Neuron (in vitro differentiated cells): Measurements from ENCODE around the gene C8B.

Experiments
- H2AFZ ChIP-seq: one replicate; pipeline ENCODE4 v1.6.1; 2013; ENCODE audit warnings: low read depth, mild to moderate bottlenecking, inconsistent platforms, low read length, moderate library complexity
- H3K27me3 ChIP-seq: one replicate; pipeline ENCODE4 v1.6.1; 2013; ENCODE audit warnings: low read length; ENCODE audit not compliant: insufficient read depth
- H3K36me3 ChIP-seq: one replicate; pipeline ENCODE4 v1.6.1; 2013; ENCODE audit warnings: low read length; ENCODE audit not compliant: insufficient read depth
- H3K4me1 ChIP-seq: one replicate; pipeline ENCODE4 v1.6.1; 2013; ENCODE audit warnings: low read length; ENCODE audit not compliant: insufficient read depth
- H3K4me3 ChIP-seq: 2 replicates; pipeline ENCODE4 v1.5.1; 2013; ENCODE audit warnings: mild to moderate bottlenecking, low read length, moderate library complexity
- H3K9me3 ChIP-seq: one replicate; pipeline ENCODE4 v1.6.1; 2013; ENCODE audit warnings: low read length

Gene C8B

GRCh38 chr1:56938646-56939045, 27.2 kb downstream of the C8B start:
- peaks cover 5% of the 10 kb centered on the region for H3K4me1 ChIP-seq
- no peak overlapping the region for H2AFZ ChIP-seq
- H3K9me3 ChIP-seq: no peaks in the 10 kb centered on the region
- H3K4me3 ChIP-seq: no peak overlapping the region
- H3K27me3 ChIP-seq: peaks cover 3% of the 10 kb centered on the region
- no peaks in the 10 kb centered on the region for H3K36me3 ChIP-seq

GRCh38 chr1:56934430-56935060, 31.3 kb downstream of the C8B start:
- Histone ChIP-seq H3K4me3 (no peak overlapping the region), H3K9me3 (no peaks in the 10 kb centered on the region), H3K4me1 (peaks cover 13% of the 10 kb centered on the region), H3K36me3 (no peaks in the 10 kb centered on the region), H2AFZ (no peak overlapping the region), H3K27me3 (peaks cover 8% of the 10 kb centered on the region)

GRCh38 chr1:56933606-56934005, 32.2 kb downstream of the C8B start:
- no peaks in the 10 kb centered on the region for H3K36me3 ChIP-seq
- H3K4me1 ChIP-seq: peaks cover 11% of the 10 kb centered on the region
- no peaks in the 10 kb centered on the region for H3K9me3 ChIP-seq
- H3K27me3 ChIP-seq: peaks cover 8% of the 10 kb centered on the region
- no peak overlapping the region for H3K4me3 ChIP-seq
- H2AFZ ChIP-seq: no peak overlapping the region

GRCh38 chr1:56933161-56933560, 32.7 kb downstream of the C8B start:
- Histone ChIP-seq H3K9me3 (no peaks in the 10 kb centered on the region), H3K36me3 (no peaks in the 10 kb centered on the region), H3K27me3 (peaks cover 8% of the 10 kb centered on the region), H2AFZ (no peak overlapping the region), H3K4me1 (peaks cover 11% of the 10 kb centered on the region), H3K4me3 (no peak overlapping the region)

GRCh38 chr1:56931686-56932085, 34.1 kb downstream of the C8B start:
- H3K9me3 ChIP-seq: no peaks in the 10 kb centered on the region
- H3K4me1 ChIP-seq: peaks cover 11% of the 10 kb centered on the region
- H2AFZ ChIP-seq: no peak overlapping the region
- H3K36me3 ChIP-seq: no peaks in the 10 kb centered on the region
- no peak overlapping the region for H3K4me3 ChIP-seq
- H3K27me3 ChIP-seq: peaks cover 8% of the 10 kb centered on the region

GRCh38 chr1:56931211-56931610, 34.6 kb downstream of the C8B start:
- H3K27me3 ChIP-seq: peaks cover 8% of the 10 kb centered on the region
- no peaks in the 10 kb centered on the region for H3K36me3 ChIP-seq
- H3K9me3 ChIP-seq: no peaks in the 10 kb centered on the region
- H3K4me1 ChIP-seq: peaks cover 11% of the 10 kb centered on the region
- H2AFZ ChIP-seq: no peak overlapping the region
- no peak overlapping the region for H3K4me3 ChIP-seq

GRCh38 chr1:56929492-56929891, 36.3 kb downstream of the C8B start:
- H3K4me3 ChIP-seq: no peak overlapping the region
- no peaks in the 10 kb centered on the region for H3K36me3 ChIP-seq
- H3K4me1 ChIP-seq: peaks cover 9% of the 10 kb centered on the region
- no peak overlapping the region for H2AFZ ChIP-seq
- H3K9me3 ChIP-seq: no peaks in the 10 kb centered on the region
- peaks cover 8% of the 10 kb centered on the region for H3K27me3 ChIP-seq

- peaks cover under 1% of the 10 kb centered on the region for H3K27me3 ChIP-seq
Measured at GRCh38 chr1:56927986-56928385, 37.8 kb downstream of the C8B start.

GRCh38 chr1:56927171-56927570, 38.6 kb downstream of the C8B start:
- peaks cover 8% of the 10 kb centered on the region for H3K4me1 ChIP-seq

More at GRCh38 chr1:56927986-56928385, 37.8 kb downstream of the C8B start:
- H3K9me3 ChIP-seq: no peaks in the 10 kb centered on the region
- no peak overlapping the region for H2AFZ ChIP-seq
- H3K4me1 ChIP-seq: peaks cover 8% of the 10 kb centered on the region
- H3K4me3 ChIP-seq: no peak overlapping the region
- no peaks in the 10 kb centered on the region for H3K36me3 ChIP-seq

GRCh38 chr1:56925193-56925592, 40.6 kb downstream of the C8B start:
- Histone ChIP-seq H3K4me1 (peaks cover 11% of the 10 kb centered on the region), H3K36me3 (no peaks in the 10 kb centered on the region), H3K27me3 (no peaks in the 10 kb centered on the region), H2AFZ (no peak overlapping the region), H3K4me3 (no peak overlapping the region), H3K9me3 (no peaks in the 10 kb centered on the region)

More at GRCh38 chr1:56927171-56927570, 38.6 kb downstream of the C8B start:
- no peaks in the 10 kb centered on the region for H3K9me3 ChIP-seq
- no peak overlapping the region for H2AFZ ChIP-seq
- no peaks in the 10 kb centered on the region for H3K36me3 ChIP-seq
- H3K27me3 ChIP-seq: no peaks in the 10 kb centered on the region
- no peak overlapping the region for H3K4me3 ChIP-seq

GRCh38 chr1:56924116-56924515, 41.7 kb downstream of the C8B start:
- Histone ChIP-seq H3K4me1 (peaks cover 11% of the 10 kb centered on the region), H3K9me3 (no peaks in the 10 kb centered on the region), H2AFZ (no peak overlapping the region), H3K27me3 (no peaks in the 10 kb centered on the region), H3K36me3 (no peaks in the 10 kb centered on the region), H3K4me3 (no peak overlapping the region)

- no peaks in the 10 kb centered on the region for H3K9me3 ChIP-seq
- H3K4me3 ChIP-seq: no peak overlapping the region
- H3K4me1 ChIP-seq: peaks cover 11% of the 10 kb centered on the region
- H3K36me3 ChIP-seq: no peaks in the 10 kb centered on the region
- no peak overlapping the region for H2AFZ ChIP-seq
- H3K27me3 ChIP-seq: no peaks in the 10 kb centered on the region
Measured at GRCh38 chr1:56923201-56923600, 42.6 kb downstream of the C8B start.

GRCh38 chr1:56922507-56922906, 43.3 kb downstream of the C8B start:
- Histone ChIP-seq H2AFZ (no peak overlapping the region), H3K27me3 (no peaks in the 10 kb centered on the region), H3K36me3 (no peaks in the 10 kb centered on the region), H3K4me1 (peaks cover 14% of the 10 kb centered on the region), H3K9me3 (no peaks in the 10 kb centered on the region), H3K4me3 (no peak overlapping the region)

GRCh38 chr1:56922070-56922469, 43.7 kb downstream of the C8B start:
- no peak overlapping the region for H2AFZ ChIP-seq
- no peaks in the 10 kb centered on the region for H3K9me3 ChIP-seq
- no peaks in the 10 kb centered on the region for H3K36me3 ChIP-seq
- no peaks in the 10 kb centered on the region for H3K27me3 ChIP-seq
- H3K4me3 ChIP-seq: no peak overlapping the region
- peaks cover 15% of the 10 kb centered on the region for H3K4me1 ChIP-seq
